Neural progenitor cell (in vitro differentiated cells): ENCODE data around the gene FOXI1. TPM values are rescaled to one million over a fixed set of nuclear protein-coding genes. Genes with fewer than 3 reads are reported as not detected.
"Not testable (repeated sequence)": the region's sequence is repeated elsewhere in the genome, so short reads cannot be mapped to it uniquely, and the experiment has no call there.

Source experiments
- DNase-seq: peaks from one replicate; pipeline ENCODE4 v3.0.0-alpha.2; 2016; ENCODE audit warnings: low spot score
- H2AFZ ChIP-seq: fragments of 200-600 bp; sonication (generic); replicated peaks from 2 replicates; pipeline ENCODE4 v1.6.1; 2016; ENCODE audit warnings: antibody characterized with exemption
- H3F3A ChIP-seq: fragments of 200-600 bp; sonication (generic); 2 replicates; pipeline ENCODE4 v1.6.1; 2016; ENCODE audit warnings: antibody characterized with exemption, low read depth
- H3K27ac ChIP-seq: fragments of 200-600 bp; sonication (generic); 2 replicates; pipeline ENCODE4 v1.5.1; 2016; ENCODE audit warnings: mild to moderate bottlenecking
- H3K27me3 ChIP-seq: fragments of 200-600 bp; sonication (generic); 2 replicates; pipeline ENCODE4 v1.6.1; 2016; ENCODE audit warnings: mild to moderate bottlenecking, moderate library complexity
- H3K36me3 ChIP-seq: fragments of 200-600 bp; sonication (generic); 2 replicates; pipeline ENCODE4 v1.5.1; 2016
- H3K4me1 ChIP-seq: fragments of 200-600 bp; sonication (generic); 2 replicates; pipeline ENCODE4 v1.6.1; 2016; ENCODE audit warnings: mixed run types
- H3K4me2 ChIP-seq: fragments of 200-600 bp; sonication (generic); 2 replicates; pipeline ENCODE4 v1.6.1; 2016
- H3K4me3 ChIP-seq: fragments of 200-600 bp; sonication (generic); 2 replicates; pipeline ENCODE4 v1.5.1; 2016
- H3K79me2 ChIP-seq: fragments of 200-600 bp; sonication (generic); 2 replicates; pipeline ENCODE4 v1.6.1; 2016; ENCODE audit warnings: low read depth
- H3K9ac ChIP-seq: fragments of 200-600 bp; sonication (generic); 2 replicates; pipeline ENCODE4 v1.6.1; 2016
- H3K9me3 ChIP-seq: fragments of 200-600 bp; sonication (generic); 2 replicates; pipeline ENCODE4 v1.5.1; 2016; ENCODE audit warnings: low read depth
- H4K20me1 ChIP-seq: fragments of 200-600 bp; sonication (generic); 2 replicates; pipeline ENCODE4 v1.6.1; 2016; ENCODE audit warnings: low read depth
- H3K27ac Mint-ChIP-seq: 3 replicates; pipeline ENCODE4 v1.8.0; 2021; ENCODE audit warnings: mixed read lengths
- H3K27me3 Mint-ChIP-seq: 2 replicates; pipeline ENCODE4 v1.8.0; 2022; ENCODE audit warnings: low read depth, mild to moderate bottlenecking, inconsistent platforms, moderate library complexity, mixed read lengths; ENCODE audit not compliant: insufficient read depth
- H3K36me3 Mint-ChIP-seq: 3 replicates; pipeline ENCODE4 v1.8.0; 2021; ENCODE audit warnings: mixed read lengths
- H3K4me1 Mint-ChIP-seq: 3 replicates; pipeline ENCODE4 v1.8.0; 2021; ENCODE audit warnings: mixed read lengths
- H3K4me3 Mint-ChIP-seq: 3 replicates; pipeline ENCODE4 v1.8.0; 2021; ENCODE audit warnings: mild to moderate bottlenecking, moderate library complexity, mixed read lengths
- H3K9me3 Mint-ChIP-seq: 3 replicates; pipeline ENCODE4 v1.8.0; 2020; ENCODE audit warnings: mixed read lengths
- CTCF ChIP-seq: fragments of 200-600 bp; sonication (generic); IDR thresholded peaks from 2 replicates; pipeline ENCODE4 v1.5.1; 2017; ENCODE audit warnings: antibody characterized with exemption, mild to moderate bottlenecking
- EZH2 ChIP-seq: fragments of 200-600 bp; sonication (generic); IDR thresholded peaks from 2 replicates; pipeline ENCODE4 v1.6.1; 2017; ENCODE audit warnings: antibody characterized with exemption, mild to moderate bottlenecking, moderate library complexity
- EZH2phosphoT487 ChIP-seq: fragments of 200-600 bp; sonication (generic); IDR thresholded peaks from 2 replicates; pipeline ENCODE4 v1.6.1; 2017; ENCODE audit warnings: antibody characterized with exemption
- total RNA-seq: library from RNA; depleted of rRNA; stranded (reverse); fragments of >200 nt; gene quantifications from 2 replicates; pipeline ENCODE4 v1.2.3, GENCODE V29; 2015; ENCODE audit warnings: low replicate concordance

The FOXI1 gene
- total RNA-seq, 1 donor from 2014 or later: not detected

DNA sequence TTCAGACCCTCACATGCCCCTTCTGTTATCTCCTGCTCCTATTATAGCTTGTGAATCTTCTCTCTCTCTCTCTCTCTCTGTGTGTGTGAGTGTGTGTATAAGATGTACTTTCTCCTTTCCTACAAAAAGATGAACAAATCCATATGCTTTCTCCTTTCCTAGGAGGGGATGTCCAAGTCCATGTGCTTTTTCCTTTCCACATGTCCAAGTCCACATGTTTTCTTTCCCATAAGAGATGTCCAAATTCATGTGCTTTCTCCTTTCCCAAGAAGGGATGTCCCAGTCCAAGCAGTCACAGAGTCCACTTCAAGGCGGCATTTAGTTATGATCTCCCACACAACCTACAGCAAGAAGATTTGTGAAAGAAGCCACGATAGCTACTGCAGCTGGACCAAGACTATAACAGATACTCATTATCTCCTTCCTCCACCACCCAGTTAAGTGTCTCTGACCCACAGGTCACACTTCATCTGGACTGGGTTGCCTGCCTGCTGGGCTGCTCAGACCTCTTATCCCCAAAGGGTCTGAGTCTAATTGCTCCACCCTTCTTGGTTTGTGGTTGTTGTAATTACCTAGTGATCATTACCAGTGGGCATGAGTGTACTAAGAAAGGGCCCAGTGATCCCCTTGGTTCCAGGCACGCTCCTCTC is 18.4 kb upstream of the FOXI1 start:
- Mint-ChIP-seq H3K4me1 (no peaks in the 10 kb centered on the region), H3K9me3 (peaks cover 2% of the 10 kb centered on the region), H3K27me3 (peaks cover 8% of the 10 kb centered on the region), H3K4me3 (no peak overlapping the region), H3K27ac (no peak overlapping the region), H3K36me3 (no peaks in the 10 kb centered on the region)
- Histone ChIP-seq H3K27me3 (no peaks in the 10 kb centered on the region), H3F3A (no peaks in the 10 kb centered on the region), H4K20me1 (no peaks in the 10 kb centered on the region), H3K9me3 (no peaks in the 10 kb centered on the region), H3K9ac (no peak overlapping the region), H3K4me1 (no peaks in the 10 kb centered on the region), H3K4me2 (no peak overlapping the region), H3K27ac (no peak overlapping the region), H3K36me3 (no peaks in the 10 kb centered on the region), H3K4me3 (no peak overlapping the region), H3K79me2 (no peaks in the 10 kb centered on the region), H2AFZ (no peak overlapping the region)
- TF ChIP-seq EZH2 (no peak), EZH2phosphoT487 (no peak), CTCF (no peak)
- DNase-seq: no peak

GRCh38 chr5:170092455-170093101 is 13.1 kb upstream of the FOXI1 start:
- Histone ChIP-seq H3K27me3 (peaks cover 6% of the 10 kb centered on the region), H4K20me1 (no peaks in the 10 kb centered on the region), H3K9ac (no peak overlapping the region), H3K27ac (no peak overlapping the region), H3F3A (peaks cover 3% of the 10 kb centered on the region), H3K4me2 (no peak overlapping the region), H3K36me3 (no peaks in the 10 kb centered on the region), H3K4me1 (peaks cover 10% of the 10 kb centered on the region), H3K9me3 (no peaks in the 10 kb centered on the region), H3K4me3 (no peak overlapping the region), H3K79me2 (no peaks in the 10 kb centered on the region), H2AFZ (peak overlapping the region; percentile 26)
- Mint-ChIP-seq H3K4me1 (peaks cover 14% of the 10 kb centered on the region), H3K27me3 (peaks cover under 1% of the 10 kb centered on the region), H3K27ac (no peak overlapping the region), H3K36me3 (no peaks in the 10 kb centered on the region), H3K9me3 (no peaks in the 10 kb centered on the region), H3K4me3 (no peak overlapping the region)
- DNase-seq: no peak
- TF ChIP-seq CTCF (no peak), EZH2phosphoT487 (no peak), EZH2 (no peak)

DNA sequence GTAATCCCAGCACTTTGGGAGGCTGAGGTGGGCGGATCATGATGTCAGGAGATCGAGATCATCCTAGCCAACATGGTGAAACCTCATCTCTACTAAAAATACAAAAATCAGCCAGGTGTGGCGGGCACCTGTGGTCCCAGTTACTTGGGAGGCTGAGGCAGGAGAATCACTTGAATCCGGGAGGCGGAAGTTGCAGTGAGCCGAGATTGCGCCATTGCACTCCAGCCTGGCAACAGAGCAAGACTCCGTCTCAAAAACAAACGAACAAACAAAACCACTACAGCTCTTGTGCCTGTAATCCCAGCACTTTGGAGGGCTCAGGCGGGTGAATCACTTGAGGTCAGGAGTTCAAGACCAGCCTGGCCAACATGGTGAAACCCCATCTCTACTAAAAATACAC is 11.4 kb upstream of the FOXI1 start:
- H4K20me1 ChIP-seq, H3K4me3 ChIP-seq, H3K36me3 Mint-ChIP-seq, H3K27ac ChIP-seq, H3K27ac Mint-ChIP-seq, H3F3A ChIP-seq, H3K9me3 ChIP-seq, H3K27me3 Mint-ChIP-seq, H3K4me3 Mint-ChIP-seq, H3K36me3 ChIP-seq, DNase-seq, H3K9me3 Mint-ChIP-seq, H3K79me2 ChIP-seq, H3K9ac ChIP-seq, H2AFZ ChIP-seq, H3K4me2 ChIP-seq: not testable (repeated sequence)
- H3K4me1 Mint-ChIP-seq: peaks cover 18% of the 10 kb centered on the region
- H3K27me3 ChIP-seq: peaks cover 11% of the 10 kb centered on the region
- H3K4me1 ChIP-seq: peaks cover 14% of the 10 kb centered on the region

GRCh38 chr5:170095646-170096045 is 10.1 kb upstream of the FOXI1 start:
- Histone ChIP-seq H3K36me3 (no peaks in the 10 kb centered on the region), H3K4me1 (peaks cover 14% of the 10 kb centered on the region), H3K27ac (no peak overlapping the region), H3K79me2 (no peaks in the 10 kb centered on the region), H3K9ac (no peak overlapping the region), H3K4me2 (no peak overlapping the region), H3K4me3 (no peak overlapping the region), H3K27me3 (peaks cover 15% of the 10 kb centered on the region), H2AFZ (no peak overlapping the region), H4K20me1 (no peaks in the 10 kb centered on the region), H3K9me3 (no peaks in the 10 kb centered on the region), H3F3A (peaks cover 3% of the 10 kb centered on the region)
- Mint-ChIP-seq H3K27me3 (peaks cover 11% of the 10 kb centered on the region), H3K9me3 (no peaks in the 10 kb centered on the region), H3K4me1 (peaks cover 22% of the 10 kb centered on the region), H3K27ac (no peak overlapping the region), H3K36me3 (no peaks in the 10 kb centered on the region), H3K4me3 (no peak overlapping the region)
- no peak for TF ChIP-seq EZH2
- TF ChIP-seq CTCF: no peak
- no peak for TF ChIP-seq EZH2phosphoT487
- no peak for DNase-seq
